Activated T-helper 17 cell treated with anti-CD3 and anti-CD28 coated beads, Interleukin-2, amount 50 U/mL, for 72 hours (primary cell): Measurements from ENCODE around the gene PPP1R36. TPM values are rescaled to one million over a fixed set of nuclear protein-coding genes. Genes with fewer than 3 reads are reported as not detected.
"Not testable (repeated sequence)": the region's sequence is repeated elsewhere in the genome, so short reads cannot be mapped to it uniquely, and the experiment has no call there.

ENCODE experiments used
- ATAC-seq: fragments of 150-1000 bp; cut with Tn5 transposase; replicated peaks from 2 replicates; pipeline ENCODE4 v1.10.0; 2021; ENCODE audit warnings: mild to moderate bottlenecking, moderate library complexity
- H3K27ac Mint-ChIP-seq: one replicate; pipeline ENCODE4 v1.8.0; 2022; ENCODE audit warnings: mixed read lengths
- H3K27me3 Mint-ChIP-seq: one replicate; pipeline ENCODE4 v1.8.0; 2022; ENCODE audit warnings: mixed read lengths
- H3K36me3 Mint-ChIP-seq: one replicate; pipeline ENCODE4 v1.8.0; 2022; ENCODE audit warnings: low read depth, mild to moderate bottlenecking, mixed read lengths
- H3K4me1 Mint-ChIP-seq: one replicate; pipeline ENCODE4 v1.8.0; 2022; ENCODE audit warnings: mixed read lengths
- H3K4me3 Mint-ChIP-seq: one replicate; pipeline ENCODE4 v1.8.0; 2022; ENCODE audit warnings: mild to moderate bottlenecking, mixed read lengths
- H3K9me3 Mint-ChIP-seq: one replicate; pipeline ENCODE4 v1.8.0; 2022; ENCODE audit warnings: mixed read lengths
- total RNA-seq, 2 donors: library from RNA; stranded (reverse); gene quantifications; one replicate each; pipeline ENCODE4 v1.2.3, GENCODE V29; 2022

Gene PPP1R36
- total RNA-seq, 2 donors from 2014 or later, result not detected

DNA sequence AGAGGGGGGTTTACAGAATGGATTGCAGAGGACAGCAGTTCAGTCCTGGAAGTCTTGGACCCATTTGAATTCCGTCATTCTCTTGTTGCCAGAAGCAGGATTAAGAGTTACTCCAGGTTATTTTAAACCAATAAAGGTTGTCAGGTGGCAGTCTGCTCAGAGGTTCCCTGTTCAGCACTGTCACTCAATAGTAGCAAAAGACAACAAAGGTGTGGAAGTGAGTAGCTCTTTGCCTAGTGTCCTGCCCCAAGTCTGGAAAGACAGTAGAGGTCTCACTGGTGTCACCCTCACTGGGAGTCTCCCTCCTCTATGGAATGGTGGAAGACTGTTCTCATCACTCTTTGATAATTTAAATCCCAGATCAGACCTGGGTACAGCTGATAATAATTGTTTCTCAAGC, 81.0 kb downstream of the PPP1R36 start:
- Mint-ChIP-seq H3K27ac (no peak overlapping the region), H3K36me3 (no peaks in the 10 kb centered on the region), H3K27me3 (peaks cover 4% of the 10 kb centered on the region), H3K4me1 (no peaks in the 10 kb centered on the region), H3K9me3 (no peaks in the 10 kb centered on the region), H3K4me3 (no peak overlapping the region)
- no peak for ATAC-seq

DNA sequence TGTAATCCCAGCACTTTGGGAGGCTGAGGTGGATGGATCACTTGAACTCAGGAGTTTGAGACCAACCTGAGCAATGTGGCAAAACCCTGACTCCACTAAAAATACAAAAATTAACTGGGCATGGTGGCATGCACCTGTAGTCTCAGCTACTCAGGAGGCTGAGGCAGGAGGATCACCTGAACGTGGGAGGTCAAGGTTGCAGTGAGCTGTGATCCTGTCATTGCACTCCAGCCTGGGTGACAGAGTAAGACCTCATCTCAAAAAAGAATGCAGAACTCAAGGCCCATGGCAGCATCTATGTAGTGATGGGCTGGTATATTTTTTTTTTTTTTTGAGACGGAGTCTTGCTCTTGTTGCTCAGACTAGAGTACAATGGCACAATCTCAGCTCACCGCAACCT, 81.5 kb downstream of the PPP1R36 start:
- H3K4me1 Mint-ChIP-seq, H3K36me3 Mint-ChIP-seq, H3K9me3 Mint-ChIP-seq, H3K27me3 Mint-ChIP-seq, H3K27ac Mint-ChIP-seq, ATAC-seq, H3K4me3 Mint-ChIP-seq: not testable (repeated sequence)

DNA sequence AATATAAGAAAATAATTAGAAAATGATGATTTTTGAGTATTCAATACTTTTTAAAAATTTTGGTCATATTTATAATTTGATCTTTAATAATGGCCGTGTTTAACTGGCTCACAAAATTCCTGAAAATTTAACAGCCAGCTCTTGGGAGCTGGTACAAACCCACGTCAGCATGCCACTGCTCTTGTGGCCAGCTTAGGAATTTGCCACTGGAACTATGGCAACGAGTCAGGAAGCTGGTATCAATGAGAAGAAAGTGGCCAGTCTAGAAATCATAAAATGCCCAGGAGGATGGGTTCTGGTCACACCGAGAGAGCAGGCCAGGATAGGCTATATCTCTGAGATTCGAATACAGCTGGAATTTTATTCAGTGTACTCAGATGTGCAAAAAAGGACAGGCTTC, 82.3 kb downstream of the PPP1R36 start:
- Mint-ChIP-seq H3K4me3 (no peak overlapping the region), H3K36me3 (no peaks in the 10 kb centered on the region), H3K9me3 (no peaks in the 10 kb centered on the region), H3K27ac (no peak overlapping the region), H3K27me3 (peaks cover 4% of the 10 kb centered on the region), H3K4me1 (no peaks in the 10 kb centered on the region)
- no peak for ATAC-seq

DNA sequence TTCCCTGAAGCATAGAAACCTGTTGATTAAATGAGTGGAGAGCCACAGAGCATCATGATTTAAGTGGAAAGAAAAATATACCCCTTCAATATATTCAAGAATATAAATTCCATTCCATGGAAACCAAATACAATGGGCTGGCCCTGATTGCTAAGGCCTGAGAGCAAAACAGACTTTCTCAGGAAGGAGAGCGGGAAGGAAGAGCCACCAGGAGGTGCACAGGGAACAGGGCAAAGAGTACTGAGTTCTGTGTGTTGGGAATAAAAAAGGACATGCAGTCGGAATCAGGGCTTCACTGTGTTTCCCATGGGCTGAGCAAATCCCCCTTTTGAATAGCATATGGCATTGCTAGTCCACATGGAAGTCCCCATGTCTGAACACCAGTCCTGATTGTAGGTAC, 84.8 kb downstream of the PPP1R36 start:
- Mint-ChIP-seq H3K27ac (no peak overlapping the region), H3K9me3 (no peaks in the 10 kb centered on the region), H3K36me3 (no peaks in the 10 kb centered on the region), H3K4me1 (no peaks in the 10 kb centered on the region), H3K4me3 (no peak overlapping the region), H3K27me3 (peaks cover 3% of the 10 kb centered on the region)
- ATAC-seq, result no peak

DNA sequence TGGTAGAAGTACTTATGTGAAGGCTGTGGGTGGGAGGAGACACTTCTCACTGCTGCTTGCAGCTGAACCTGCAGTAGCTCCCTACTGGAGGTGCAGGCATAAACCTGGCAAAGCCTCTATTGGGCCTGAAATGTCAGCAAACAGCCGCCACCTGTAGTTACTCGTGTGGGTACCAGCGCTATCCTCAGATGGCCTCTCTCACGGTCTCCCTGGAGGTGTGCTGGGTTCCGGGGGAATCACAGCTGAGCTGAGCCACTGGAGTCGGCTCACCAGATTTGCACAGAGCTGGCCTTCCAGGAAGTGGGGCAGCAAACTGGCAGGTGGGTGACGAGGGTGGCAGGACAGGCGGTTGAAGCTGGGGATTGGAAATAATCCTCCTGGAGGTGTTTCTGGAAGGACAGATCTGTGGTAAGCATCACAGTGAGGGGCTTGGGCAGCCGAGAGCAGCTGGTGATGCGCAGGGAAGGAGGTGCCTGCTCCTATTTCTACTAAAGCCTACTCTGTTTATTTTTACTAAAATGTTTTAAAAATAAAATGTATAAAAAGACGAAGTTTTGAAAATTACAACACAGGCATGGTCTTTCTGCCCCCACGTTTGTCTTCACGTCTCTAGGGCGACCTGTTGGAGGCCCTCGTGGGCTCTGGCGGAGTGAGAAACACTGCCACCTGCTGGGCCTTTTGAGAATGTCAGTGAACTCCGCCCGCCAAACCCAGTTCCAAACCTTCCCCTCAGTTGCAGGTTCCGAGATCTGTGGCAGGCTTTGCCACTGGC, 86.6 kb downstream of the PPP1R36 start:
- H3K4me3 Mint-ChIP-seq, result no peak overlapping the region
- H3K4me1 Mint-ChIP-seq, result no peaks in the 10 kb centered on the region
- no peaks in the 10 kb centered on the region for H3K9me3 Mint-ChIP-seq
- H3K27me3 Mint-ChIP-seq, result peaks cover 3% of the 10 kb centered on the region
- no peak overlapping the region for H3K27ac Mint-ChIP-seq
- peak; percentile 93 for ATAC-seq
- H3K36me3 Mint-ChIP-seq, result no peaks in the 10 kb centered on the region

DNA sequence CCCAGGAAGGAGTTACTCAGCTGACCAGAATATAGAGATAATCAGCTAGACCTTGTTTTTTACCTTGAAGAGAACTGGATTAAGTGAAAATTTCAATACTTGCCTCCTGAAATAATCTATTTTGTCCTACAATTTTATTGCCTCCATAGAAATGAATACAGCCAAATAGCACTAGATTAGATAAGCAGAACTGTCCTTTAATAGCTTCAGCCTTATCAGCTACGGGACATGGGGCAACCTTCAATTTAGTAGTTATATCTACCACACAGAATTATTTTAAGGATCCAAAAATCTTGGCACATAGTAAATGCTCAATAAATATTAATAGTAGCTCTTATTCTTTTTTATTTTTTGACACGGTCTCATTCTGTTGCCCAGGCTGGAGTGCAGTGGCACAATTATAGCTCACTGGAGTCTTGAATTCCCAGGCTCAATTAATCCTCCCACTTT, 87.2 kb downstream of the PPP1R36 start:
- Mint-ChIP-seq H3K4me3 (no peak overlapping the region), H3K27me3 (peaks cover 7% of the 10 kb centered on the region), H3K4me1 (no peaks in the 10 kb centered on the region), H3K36me3 (no peaks in the 10 kb centered on the region), H3K27ac (no peak overlapping the region), H3K9me3 (no peaks in the 10 kb centered on the region)
- ATAC-seq, result no peak

DNA sequence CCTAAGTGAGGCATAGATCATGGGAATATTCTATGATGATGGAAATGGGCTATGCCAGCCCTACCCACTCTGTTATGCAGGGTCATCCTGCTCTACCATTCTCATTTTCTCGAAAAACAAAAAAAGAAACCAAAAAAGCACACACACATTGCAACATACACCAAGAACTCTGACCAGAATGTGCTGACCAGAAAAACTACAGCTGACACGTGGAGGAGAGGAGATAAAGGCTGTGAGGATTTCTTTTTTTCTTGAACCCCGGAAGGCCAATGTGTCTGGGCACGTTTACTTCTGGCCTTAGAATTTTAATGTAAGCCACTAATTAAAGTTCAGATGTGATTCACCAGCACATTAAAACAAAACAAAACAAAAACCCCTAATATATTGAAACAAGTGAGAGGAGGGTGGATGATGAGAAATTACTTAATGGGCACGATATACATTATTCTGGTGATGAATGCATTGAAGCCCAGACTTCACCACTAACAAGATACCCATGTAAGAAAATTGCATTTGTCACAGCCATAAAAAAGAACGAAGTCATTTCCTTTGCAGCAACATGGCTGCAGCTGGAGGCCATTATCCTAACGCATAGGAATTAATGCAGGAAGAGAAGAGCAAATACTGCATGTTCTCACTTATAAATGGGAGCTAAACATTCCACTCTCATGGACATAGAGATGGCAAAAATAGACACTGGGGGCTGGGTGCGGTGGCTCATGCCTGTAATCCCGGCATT, 88.1 kb downstream of the PPP1R36 start:
- H3K4me3 Mint-ChIP-seq, result no peak overlapping the region
- peaks cover 9% of the 10 kb centered on the region for H3K27me3 Mint-ChIP-seq
- H3K27ac Mint-ChIP-seq, result no peak overlapping the region
- no peaks in the 10 kb centered on the region for H3K4me1 Mint-ChIP-seq
- H3K9me3 Mint-ChIP-seq, result no peaks in the 10 kb centered on the region
- ATAC-seq, result no peak
- no peaks in the 10 kb centered on the region for H3K36me3 Mint-ChIP-seq

DNA sequence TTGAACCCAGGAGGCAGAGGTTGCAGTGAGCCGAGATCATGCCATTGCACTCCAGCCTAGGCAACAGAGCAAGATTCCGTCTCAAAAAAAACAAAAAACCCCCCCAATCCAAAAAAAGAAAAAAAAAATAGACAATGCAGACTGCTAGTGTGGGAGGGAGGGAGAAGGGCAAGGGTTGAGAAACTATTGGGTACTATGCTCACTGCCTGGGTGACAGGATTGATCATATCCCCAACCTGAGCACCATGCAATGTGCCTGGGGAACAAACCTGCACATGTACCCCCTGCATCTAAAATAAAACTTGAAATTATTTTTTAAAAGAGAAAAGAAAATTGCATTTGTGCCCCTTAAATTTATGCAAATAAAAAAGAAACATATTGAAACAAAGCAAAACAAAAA, 88.9 kb downstream of the PPP1R36 start:
- no peak for ATAC-seq
- no peak overlapping the region for H3K4me3 Mint-ChIP-seq

More for the DNA sequence above, 88.9 kb downstream of the PPP1R36 start:
- H3K9me3 Mint-ChIP-seq, result no peaks in the 10 kb centered on the region
- peaks cover 9% of the 10 kb centered on the region for H3K27me3 Mint-ChIP-seq
- H3K4me1 Mint-ChIP-seq, result no peaks in the 10 kb centered on the region
- no peak overlapping the region for H3K27ac Mint-ChIP-seq
- H3K36me3 Mint-ChIP-seq, result no peaks in the 10 kb centered on the region

Other genes with a start within 250 kb of the PPP1R36 start
- 100 to 1,000 TPM; 142 to 282 TPM for gene MTHFD1, start 161.6 kb upstream of the PPP1R36 start, total RNA-seq
- gene AKAP5, start 84.5 kb upstream of the PPP1R36 start, total RNA-seq, result 1 to 10 TPM in 1 of 2 donors, under 1 TPM in 1; 0.82 to 1.0 TPM
- gene ZBTB25, start 46.1 kb upstream of the PPP1R36 start, total RNA-seq, result 10 to 100 TPM; 29.7 to 88.5 TPM
- 100 to 1,000 TPM in 1 of 2 donors, 10 to 100 TPM in 1; 75.6 to 154 TPM for gene ZBTB1, start 45.2 kb upstream of the PPP1R36 start, total RNA-seq
- gene HSPA2, start 9.2 kb upstream of the PPP1R36 start, total RNA-seq, result 1 to 10 TPM; 6.5 to 7.4 TPM
- gene PLEKHG3, start 154.5 kb downstream of the PPP1R36 start, total RNA-seq, result 10 to 100 TPM; 17.2 to 19.2 TPM